IPS-11a (cell line): ENCODE data around the gene MPZL1.

Source experiments
- H3K4me3 ChIP-seq: one replicate; pipeline ENCODE4 v1.5.1; 2013; ENCODE audit warnings: low read depth, low read length, control low read depth

The MPZL1 gene

GRCh38 chr1:167695147-167695546, 26.6 kb upstream of the MPZL1 start:
- H3K4me3 ChIP-seq: no peak overlapping the region

DNA sequence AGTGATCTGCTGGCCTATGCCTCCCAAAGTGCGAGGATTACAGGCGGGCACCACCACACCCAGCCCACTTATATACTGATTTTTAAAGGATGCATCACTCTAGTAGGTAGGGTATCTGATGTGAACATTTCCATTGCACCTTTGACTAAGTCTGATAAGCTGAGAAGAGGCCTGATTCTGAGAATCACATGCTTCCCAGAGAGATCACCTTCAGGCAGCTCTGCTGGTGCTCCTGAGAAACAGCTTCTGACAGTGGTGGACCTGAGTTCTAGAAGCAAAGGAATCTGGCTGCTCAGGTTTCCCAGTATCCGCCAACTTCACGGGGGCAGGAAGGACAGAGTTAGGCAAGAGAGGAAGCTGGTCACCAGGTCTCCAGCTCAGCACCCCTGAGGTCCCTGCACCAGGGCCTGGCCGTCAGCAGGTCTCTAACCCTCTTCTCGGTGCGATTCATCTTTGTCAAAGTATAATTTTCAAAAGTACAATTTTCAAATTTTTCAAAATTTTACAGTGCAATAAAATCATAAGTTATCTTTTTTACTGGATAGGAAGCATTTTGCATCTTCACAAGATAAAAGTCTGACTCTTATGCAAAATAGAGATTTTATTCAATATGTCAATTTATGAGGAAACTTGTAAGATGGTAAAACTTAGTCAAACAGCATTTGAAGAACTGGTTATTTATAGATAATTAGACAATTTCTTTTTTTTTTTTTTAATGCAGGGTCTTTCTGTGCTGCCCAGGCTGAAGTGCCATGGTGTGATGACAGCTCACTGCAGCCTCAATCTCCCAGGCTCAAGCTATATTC, 25.8 kb upstream of the MPZL1 start:
- H3K4me3 ChIP-seq: no peak overlapping the region

- H3K4me3 ChIP-seq: no peak overlapping the region
Measured at GRCh38 chr1:167697667-167698141, 24.1 kb upstream of the MPZL1 start.

DNA sequence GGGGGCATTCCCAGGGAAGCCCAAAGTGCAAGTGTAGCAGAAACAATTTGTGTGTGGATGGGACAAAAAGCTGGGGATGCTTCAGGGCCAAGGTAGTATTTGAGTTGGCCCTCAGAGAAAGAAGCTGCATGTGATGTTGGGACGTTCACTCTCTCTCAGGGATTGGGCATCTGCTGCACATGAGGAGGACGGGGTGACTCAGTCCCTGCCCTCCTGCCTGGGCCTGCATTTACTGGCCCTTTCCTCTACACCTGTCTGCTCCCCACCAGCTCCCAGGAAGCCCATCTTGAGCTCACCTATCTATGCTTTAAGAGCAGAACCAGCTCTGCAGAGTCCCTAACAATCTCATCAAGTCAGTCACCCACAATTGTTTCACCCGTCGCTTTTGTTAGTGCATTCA, 23.5 kb upstream of the MPZL1 start:
- H3K4me3 ChIP-seq: no peak overlapping the region

DNA sequence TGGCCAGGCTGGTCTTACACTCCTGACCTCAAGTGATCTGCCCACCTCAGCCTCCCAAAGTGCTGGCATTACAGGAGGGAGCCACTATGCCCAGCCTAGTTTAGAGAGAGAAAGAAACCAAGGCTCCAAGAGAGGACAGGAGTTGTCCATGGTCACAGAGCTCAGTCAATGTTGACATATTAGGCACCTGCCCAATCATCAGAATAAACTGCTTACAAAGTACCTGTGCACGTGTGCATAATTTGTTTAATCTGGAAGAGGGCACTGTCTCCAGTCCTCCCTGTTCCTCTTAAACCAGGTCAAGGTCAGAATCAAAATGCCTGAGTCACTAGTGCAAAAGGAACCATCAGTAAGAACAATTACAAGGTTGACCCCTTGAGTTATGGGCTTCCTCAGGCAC, 20.3 kb upstream of the MPZL1 start:
- H3K4me3 ChIP-seq: no peak overlapping the region

DNA sequence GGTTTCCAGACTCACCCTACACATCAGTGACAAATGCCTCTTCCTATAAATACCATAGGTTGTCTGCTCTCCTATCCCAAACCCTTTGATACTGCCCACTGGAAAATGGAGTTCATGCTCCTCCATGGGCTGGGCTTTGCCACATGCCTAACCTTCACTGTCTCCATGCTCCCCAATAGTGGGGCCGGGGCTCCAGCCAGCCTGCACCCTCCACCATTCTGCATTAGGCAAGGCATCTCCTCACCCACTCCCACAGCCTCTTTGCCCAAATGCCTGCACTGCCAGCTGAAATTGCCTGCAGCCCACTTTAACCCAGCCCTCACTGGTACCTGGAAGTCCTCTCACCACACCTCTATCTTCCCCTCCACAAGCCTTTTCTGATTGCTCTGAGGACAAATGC, 18.2 kb upstream of the MPZL1 start:
- H3K4me3 ChIP-seq: no peak overlapping the region

DNA sequence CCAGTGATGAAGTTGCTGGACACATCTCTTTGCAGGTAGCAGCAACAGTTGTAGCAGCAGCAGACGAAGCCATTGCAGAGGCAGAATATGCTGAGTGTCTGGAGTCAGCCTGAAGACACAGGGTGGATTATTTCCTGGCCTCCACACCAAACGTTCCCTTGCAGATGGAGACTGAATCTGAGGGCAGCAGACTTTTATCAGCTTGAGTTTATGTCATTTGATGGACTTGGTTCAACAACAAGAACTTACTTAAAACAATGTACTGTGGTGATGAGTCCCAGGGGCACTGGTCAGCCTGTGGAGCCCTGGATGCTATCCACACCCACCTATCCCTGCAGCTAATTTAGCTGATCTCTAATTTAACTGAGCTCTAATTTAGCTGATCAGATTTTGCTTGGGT, 17.1 kb upstream of the MPZL1 start:
- no peak overlapping the region for H3K4me3 ChIP-seq

DNA sequence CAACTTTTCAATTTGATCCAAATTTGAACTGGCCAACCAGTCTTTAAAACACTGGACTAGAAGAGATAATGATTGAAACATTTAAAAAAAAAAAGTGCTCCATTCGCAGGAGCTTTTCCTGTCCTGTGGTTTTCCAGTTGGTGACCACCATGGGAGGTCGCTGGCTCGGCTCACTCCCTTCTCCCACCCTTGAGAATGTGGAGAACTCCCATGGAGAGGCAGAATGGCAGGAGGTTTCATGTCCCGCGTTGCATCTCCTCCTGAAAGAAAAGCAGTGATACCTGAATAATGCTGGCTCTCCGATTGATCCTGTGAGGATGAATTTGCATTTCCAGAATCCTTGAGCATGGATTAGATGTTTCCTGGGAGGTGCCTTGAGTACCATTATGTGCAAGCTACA, 16.5 kb upstream of the MPZL1 start:
- H3K4me3 ChIP-seq: no peak overlapping the region

GRCh38 chr1:167706363-167706762, 15.4 kb upstream of the MPZL1 start:
- H3K4me3 ChIP-seq: no peak overlapping the region

GRCh38 chr1:167706931-167707877, 14.6 kb upstream of the MPZL1 start:
- no peak overlapping the region for H3K4me3 ChIP-seq

DNA sequence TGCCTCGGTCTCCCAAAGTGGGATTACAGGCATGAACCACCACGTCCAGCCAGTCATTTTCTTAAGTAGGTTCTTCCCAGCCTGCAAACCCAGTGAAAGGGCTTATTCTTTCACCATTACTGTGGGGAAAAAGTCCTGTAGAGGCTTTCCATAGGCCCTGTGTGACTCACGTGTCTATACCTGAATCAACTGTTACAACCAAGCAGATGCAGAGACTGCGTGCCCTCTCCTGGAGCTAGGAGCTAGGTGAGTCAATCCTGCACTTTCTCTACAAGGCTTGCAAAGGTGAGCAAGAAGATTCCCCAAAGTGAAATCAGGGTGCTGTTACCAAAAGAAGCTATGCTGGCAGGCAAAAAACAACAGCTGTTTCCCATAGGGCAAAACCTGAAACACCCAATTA, 13.8 kb upstream of the MPZL1 start:
- no peak overlapping the region for H3K4me3 ChIP-seq

DNA sequence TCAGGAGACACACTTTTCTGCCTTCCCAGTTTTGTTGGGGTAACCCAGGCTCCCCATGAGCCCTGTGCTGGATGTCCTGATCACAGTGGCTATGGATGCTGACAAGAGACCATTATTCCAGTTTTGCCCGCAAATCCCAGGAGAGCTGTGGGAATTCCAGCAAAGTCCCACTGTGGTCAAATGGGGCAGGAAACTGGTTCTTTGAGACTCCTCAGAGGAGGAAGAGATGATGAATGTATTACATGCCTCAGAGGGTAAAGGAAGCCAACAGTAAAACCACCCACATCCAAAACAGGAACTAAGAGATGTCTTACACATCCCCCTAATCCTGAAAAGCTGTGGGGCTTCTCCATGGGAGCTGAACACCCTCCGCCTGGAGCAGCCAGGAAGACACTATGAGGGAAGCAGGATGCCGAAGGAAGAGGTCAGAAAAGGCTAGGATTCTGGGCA, 12.8 kb upstream of the MPZL1 start:
- no peak overlapping the region for H3K4me3 ChIP-seq

GRCh38 chr1:167710836-167711235, 10.9 kb upstream of the MPZL1 start:
- no peak overlapping the region for H3K4me3 ChIP-seq

GRCh38 chr1:167711797-167712196, 10.0 kb upstream of the MPZL1 start:
- H3K4me3 ChIP-seq: no peak overlapping the region

DNA sequence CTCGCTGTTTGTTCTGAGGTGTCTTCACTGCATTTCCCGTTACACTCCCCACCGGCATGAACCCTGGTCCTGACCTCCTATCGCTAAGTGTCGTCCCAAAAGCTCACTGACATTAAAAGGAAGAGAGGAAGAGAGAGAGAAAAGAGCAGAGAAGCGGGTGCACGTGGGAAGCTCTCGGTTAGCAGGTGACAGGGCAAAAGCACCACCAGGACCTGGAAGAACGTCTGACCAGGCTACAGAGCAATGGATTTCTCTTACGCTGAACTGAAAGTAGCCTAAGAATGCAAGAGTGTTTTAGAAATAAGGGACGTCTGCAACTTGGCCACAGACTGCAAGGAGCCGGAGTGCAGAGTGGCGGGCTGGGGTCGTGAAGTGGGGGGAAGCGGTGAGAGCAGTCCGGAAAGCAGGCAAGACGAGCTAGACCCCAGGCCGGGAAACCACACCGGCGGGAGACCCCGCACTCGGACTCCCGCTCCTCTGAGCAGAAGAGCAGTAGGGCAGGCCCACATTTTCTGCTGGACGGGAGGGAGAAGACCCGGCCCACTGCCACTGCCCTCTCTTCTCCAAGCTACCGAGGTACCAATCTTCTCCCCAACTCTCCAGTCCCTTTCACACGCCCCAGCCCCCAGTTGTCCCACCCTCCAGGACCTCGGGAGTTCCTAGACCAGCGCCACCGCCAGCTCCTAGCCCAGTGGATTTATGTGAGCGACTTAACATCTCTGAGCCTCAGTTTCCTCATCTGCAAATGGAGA, 8.3 kb upstream of the MPZL1 start:
- peak overlapping the region; percentile 97 for H3K4me3 ChIP-seq

- peak overlapping the region; percentile 97 for H3K4me3 ChIP-seq
Measured at GRCh38 chr1:167714098-167714438, 7.7 kb upstream of the MPZL1 start.

GRCh38 chr1:167714439-167715156, 7.2 kb upstream of the MPZL1 start:
- H3K4me3 ChIP-seq: peak overlapping the region; percentile 97

DNA sequence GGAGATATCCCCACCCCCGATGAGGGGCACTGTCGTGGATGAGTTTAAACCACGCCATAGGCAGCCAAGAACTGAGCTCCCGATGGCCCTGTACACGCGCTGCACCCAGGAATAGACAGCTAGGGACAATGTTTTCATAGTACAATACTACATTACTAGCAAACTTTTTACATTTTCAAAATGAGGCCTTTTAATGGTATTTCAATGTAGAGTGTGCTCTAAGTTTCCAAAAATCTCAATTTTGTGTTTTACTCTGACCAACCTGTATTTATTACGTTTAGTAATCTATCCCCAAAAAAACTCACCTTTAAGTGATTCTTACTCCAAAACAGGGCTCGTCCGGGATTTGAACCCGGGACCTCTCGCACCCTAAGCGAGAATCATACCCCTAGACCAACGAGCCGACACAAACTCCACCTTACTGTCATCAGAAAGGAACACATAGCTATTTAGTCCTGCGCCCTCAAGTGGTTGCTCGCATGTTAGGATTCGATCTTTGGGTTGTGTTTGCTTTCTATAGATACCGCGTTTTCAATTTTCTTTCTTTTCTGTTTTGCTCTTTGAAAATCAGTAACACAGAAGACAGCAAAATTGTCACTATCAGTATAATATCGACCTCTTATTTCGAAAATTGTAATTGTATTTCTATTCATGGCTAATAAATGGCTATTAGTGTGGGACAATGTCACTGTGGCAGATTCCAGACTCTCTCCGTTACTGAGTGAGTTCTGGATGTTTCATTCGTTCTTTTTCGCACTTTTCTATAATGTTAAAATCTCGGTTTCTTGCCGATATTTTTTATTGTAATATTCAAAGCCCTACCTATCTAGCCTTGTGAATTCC, 6.4 kb upstream of the MPZL1 start:
- peak overlapping the region; percentile 97 for H3K4me3 ChIP-seq

- H3K4me3 ChIP-seq: peak overlapping the region; percentile 97
Measured at GRCh38 chr1:167716000-167716271, 5.8 kb upstream of the MPZL1 start.

DNA sequence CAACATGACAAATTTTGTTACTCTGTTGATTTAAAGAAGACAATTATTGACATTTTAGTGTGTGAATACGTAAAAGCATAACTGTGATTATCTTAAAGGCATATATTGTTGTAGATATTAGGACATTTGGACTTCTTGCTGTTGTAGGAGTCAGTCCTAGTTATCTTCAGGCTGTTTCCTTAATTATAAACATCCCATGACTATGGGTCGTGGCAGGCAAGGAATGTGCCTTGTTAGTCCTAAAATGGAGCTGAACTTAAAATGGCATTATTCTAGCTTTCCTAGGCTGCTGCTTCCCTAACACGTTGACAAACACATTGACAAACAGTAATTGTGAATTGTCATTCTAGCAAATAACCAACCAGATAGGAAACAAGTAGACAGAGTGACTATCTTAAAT, 4.4 kb upstream of the MPZL1 start:
- no peak overlapping the region for H3K4me3 ChIP-seq
